K562 (cell line): ENCODE measurements around the gene NMNAT1. TPM values are rescaled to one million over a fixed set of nuclear protein-coding genes. Genes with fewer than 3 reads are reported as not detected.
A peak's percentile ranks its signal among the peaks of the same experiment; 100 is the strongest.

Source experiments
- ATAC-seq: fragments of 200-7000 bp; cut with Tn5 transposase; 3 replicates; pipeline ENCODE4 v1.9.1; 2020; ENCODE audit warnings: moderate library complexity
- BruUV-seq: library from RNA; stranded (reverse); fragments of 400-500 nt; replicated peaks from 2 replicates; lab custom pipeline; 2021; lab: Mats Ljungman, UMichigan
- CTCF ChIA-PET: fragments of 300-600 bp; formaldehyde crosslinking; extraction: SDS; loops from one replicate; lab custom pipeline; 2021; ENCODE audit warnings: low intra/inter-chr PET ratio; lab: Yijun Ruan, JAX
- POLR2A ChIA-PET: fragments of 300-600, 350-650 bp; sonication (Branson Sonifier 250); formaldehyde crosslinking; extraction: SDS; loops from one replicate; lab custom pipeline; 2021; ENCODE audit warnings: antibody characterized with exemption, inconsistent platforms; lab: Yijun Ruan, JAX
- DNase-seq, 4 experiments: peaks; one replicate each; pipeline versions ENCODE4 v3.0.0 to v3.0.0-alpha.2; 2011 to 2018; ENCODE audit warnings: low spot score in 3 of 4, mixed read lengths in 3 of 4; ENCODE audit errors: extremely low read depth in 1 of 4
- FAIRE-seq: peaks from 2 replicates; lab custom pipeline; 2011; peaks lifted over from hg19 to GRCh38; lab: Jason Lieb, UNC
- H2AFZ ChIP-seq: 2 replicates; pipeline ENCODE4 v1.6.0; 2011; ENCODE audit warnings: low read depth, low read length, control low read depth, inconsistent platforms
- H3K27ac ChIP-seq: fragments of 200-600 bp; 3 replicates; pipeline ENCODE4 v1.8.0; 2011; ENCODE audit warnings: low read depth, mild to moderate bottlenecking, control low read depth, inconsistent platforms, low read length, moderate library complexity, mixed read lengths; ENCODE audit errors: extremely low read depth
- H3K27me3 ChIP-seq, 2 experiments: fragments of 300-600 bp in 1 of 2; 2 replicates in 1 of 2; 3 replicates in 1 of 2; pipeline versions ENCODE4 v1.6.0 to v1.8.0; 2011; ENCODE audit warnings: inconsistent platforms in 2 of 2, low read length in 2 of 2, mild to moderate bottlenecking in 1 of 2, mixed read lengths in 1 of 2, moderate library complexity in 1 of 2; ENCODE audit not compliant: control insufficient read depth in 2 of 2, insufficient read depth in 2 of 2
- H3K36me3 ChIP-seq: fragments of 300-600 bp; 3 replicates; pipeline ENCODE4 v1.8.0; 2011; ENCODE audit warnings: mild to moderate bottlenecking, low read length, inconsistent platforms; ENCODE audit not compliant: control insufficient read depth, insufficient read depth
- H3K4me1 ChIP-seq, 2 experiments: fragments of 200-600 bp in 1 of 2; replicated peaks in 1 of 2; 2 replicates in 1 of 2; 3 replicates in 1 of 2; pipeline versions ENCODE4 v1.5.1 to v1.8.0; 2011; ENCODE audit warnings: inconsistent platforms in 2 of 2, low read length in 2 of 2, mild to moderate bottlenecking in 1 of 2, mixed read lengths in 1 of 2, moderate library complexity in 1 of 2; ENCODE audit not compliant: control insufficient read depth in 2 of 2, insufficient read depth in 2 of 2
- H3K4me2 ChIP-seq: 2 replicates; pipeline ENCODE4 v1.6.1; 2011; ENCODE audit warnings: low read length, control low read depth, inconsistent platforms, mixed read lengths; ENCODE audit not compliant: insufficient read depth
- H3K4me3 ChIP-seq: fragments of 200-600 bp; sonication (generic), shearing (Covaris generic); 2 replicates; pipeline ENCODE4 v1.5.1; 2016; ENCODE audit warnings: control low read depth, inconsistent platforms
- H3K79me2 ChIP-seq: fragments of 200-600 bp; 3 replicates; pipeline ENCODE4 v1.8.0; 2011; ENCODE audit warnings: low read length, inconsistent platforms; ENCODE audit not compliant: control insufficient read depth, insufficient read depth
- H3K9ac ChIP-seq, 2 experiments: 2 replicates each; pipeline versions ENCODE4 v1.6.0 to v1.6.1; 2011; ENCODE audit warnings: low read depth in 2 of 2, low read length in 2 of 2, control low read depth in 1 of 2, inconsistent platforms in 1 of 2, mild to moderate bottlenecking in 1 of 2, mixed read lengths in 1 of 2; ENCODE audit not compliant: insufficient read depth in 1 of 2
- H3K9me1 ChIP-seq: one replicate; pipeline ENCODE4 v1.6.0; 2011; ENCODE audit warnings: inconsistent platforms, mild to moderate bottlenecking, low read length, moderate library complexity; ENCODE audit not compliant: control insufficient read depth, insufficient read depth
- H3K9me3 ChIP-seq: replicated peaks from 2 replicates; pipeline ENCODE4 v1.5.1; 2011; ENCODE audit warnings: low read depth, low read length, inconsistent platforms; ENCODE audit not compliant: control insufficient read depth, insufficient read depth
- H4K20me1 ChIP-seq: replicated peaks from 2 replicates; pipeline ENCODE4 v1.6.1; 2011; ENCODE audit warnings: low read length, inconsistent platforms, mixed read lengths; ENCODE audit not compliant: control insufficient read depth, insufficient read depth
- HBP1 ChIP-seq: fragments of 450-650 bp; formaldehyde crosslinking; IDR thresholded peaks from 2 replicates; pipeline ENCODE4 v1.4.0; 2022; ENCODE audit warnings: missing genetic modification characterization
- HNRNPK ChIP-seq: fragments of 200-400 bp; formaldehyde crosslinking; IDR thresholded peaks from one replicate; pipeline ENCODE4 v1.6.1; 2018; ENCODE audit warnings: mild to moderate bottlenecking, low read depth, low read length; ENCODE audit not compliant: poor library complexity, severe bottlenecking
- IFI16 ChIP-seq: fragments of 250-450 bp; sonication (Bioruptor Pico); IDR thresholded peaks from 2 replicates; pipeline ENCODE4 v2.1.2; 2022; ENCODE audit warnings: mild to moderate bottlenecking, inconsistent platforms
- MAX ChIP-seq: sonication (generic); formaldehyde crosslinking; IDR thresholded peaks from 2 replicates; pipeline ENCODE4 v1.9.0; 2022; ENCODE audit warnings: mild to moderate bottlenecking, missing genetic modification reagents
- MEIS2 ChIP-seq: fragments of 450-650 bp; IDR thresholded peaks from 2 replicates; pipeline ENCODE4 v1.6.1; 2014; ENCODE audit warnings: mild to moderate bottlenecking; ENCODE audit not compliant: partially characterized antibody
- MNT ChIP-seq, 2 experiments: fragments of 450-650 bp; conservative IDR thresholded peaks; 2 replicates each; pipeline ENCODE4 v1.6.1; 2017; ENCODE audit warnings: mild to moderate bottlenecking in 2 of 2, moderate library complexity in 2 of 2
- NRF1 ChIP-seq, 2 experiments: fragments of 450-650 bp; IDR thresholded peaks in 1 of 2; conservative IDR thresholded peaks in 1 of 2; 2 replicates each; pipeline ENCODE4 v1.6.1; 2014; ENCODE audit warnings: mild to moderate bottlenecking in 2 of 2
- SAP30 ChIP-seq: fragments of 200-600 bp; sonication (generic); IDR thresholded peaks from 2 replicates; pipeline ENCODE4 v1.6.1; 2012; ENCODE audit warnings: borderline replicate concordance, low read depth, mild to moderate bottlenecking, moderate library complexity, low read length, control low read depth, inconsistent platforms; ENCODE audit not compliant: insufficient read depth, poor library complexity, severe bottlenecking
- SIN3A ChIP-seq, 2 experiments: fragments of 150-350 bp in 1 of 2; IDR thresholded peaks; 2 replicates each; pipeline ENCODE4 v1.6.1; 2011 to 2016; ENCODE audit warnings: borderline replicate concordance in 2 of 2, low read depth in 2 of 2, low read length in 2 of 2, mild to moderate bottlenecking in 2 of 2, moderate library complexity in 2 of 2; ENCODE audit not compliant: control insufficient read depth in 1 of 2
- ZFP36 ChIP-seq: fragments of 150-350 bp; IDR thresholded peaks from 2 replicates; pipeline ENCODE4 v1.6.1; 2018; ENCODE audit warnings: low read length, low read depth; ENCODE audit not compliant: partially characterized antibody
- ZNF445 ChIP-seq: fragments of 250-450 bp; sonication (Bioruptor Pico); IDR thresholded peaks from 2 replicates; pipeline ENCODE4 v1.4.0; 2020; ENCODE audit warnings: low read depth, mild to moderate bottlenecking, moderate library complexity
- ZNF57 ChIP-seq: fragments of 450-650 bp; formaldehyde crosslinking; IDR thresholded peaks from 2 replicates; pipeline ENCODE4 v1.4.0; 2020; ENCODE audit warnings: mild to moderate bottlenecking, moderate library complexity
- WGBS: fragments of 100-300 bp; shearing (Covaris generic); methylation state at CpG from one replicate; pipeline ENCODE4 v1.1.6; 2016; ENCODE audit warnings: low coverage, mixed read lengths; ENCODE audit not compliant: insufficient coverage; ENCODE audit errors: missing lambda C conversion rate; 5-methylcytosine and 5-hydroxymethylcytosine counted together
- in situ Hi-C: fragments of 300-500 bp; cut with MboI; formaldehyde crosslinking; loops from 4 replicates; pipeline ENCODE4 v1.15.0; 2018; ENCODE audit warnings: inconsistent platforms, mixed read lengths
- intact Hi-C: fragments of 100-400 bp; cut with micrococcal nuclease; formaldehyde crosslinking; loops from 2 replicates; pipeline ENCODE4 v1.14.2; 2022
- polyA plus RNA-seq, 8 experiments: library from polyadenylated mRNA; depleted of rRNA in 4 of 8; stranded (reverse) in 5 of 8; unstranded in 3 of 8; fragments of >200 nt; fragmentation: Nextera tagmentation in 2 of 8; fragmentation: Illumina TruSeq in 1 of 8; extraction: Ambion mirVana in 2 of 8; extraction: Trizol in 1 of 8; gene quantifications; 2 replicates each; pipeline versions ENCODE4 v1.2.1 to v1.2.3, GENCODE V29; 2011 to 2014; ENCODE audit warnings: inconsistent platforms in 1 of 8, missing spikeins in 1 of 8
- total RNA-seq, 7 experiments: library from RNA; depleted of rRNA in 6 of 7; stranded (reverse); fragments of >200 nt in 6 of 7; fragmentation: Illumina TruSeq in 2 of 7; extraction: Trizol in 2 of 7; gene quantifications; 2 replicates each; pipeline versions ENCODE4 v1.2.1 to v1.2.3, GENCODE V29; 2011 to 2021; ENCODE audit warnings: low replicate concordance in 1 of 7

NMNAT1 gene
- total and polyA plus RNA-seq, 9 of the 15 experiments (the other 6 are each of a cell fraction or from before 2014, with no cell fraction given), result 5.1 to 14.6 (median 12.1) TPM

GRCh38 chr1:9900142-9901043, 42.9 kb upstream of the NMNAT1 start (continued):
- TF ChIP-seq ZNF57 (CRISPR knock-in tag) (no peak), MAX (peak; percentile 44; the same call in 1 of the 2 replicates), MEIS2 (peak; percentile 39), IFI16 (no peak), ZNF445 (CRISPR knock-in tag) (no peak)

GRCh38 chr1:9901148-9902059, 41.9 kb upstream of the NMNAT1 start:
- in situ Hi-C loops, result no loop called here
- 14% methylated on average over 9 of the region's 9 CpGs for WGBS
- Histone ChIP-seq H4K20me1 (peaks cover 7% of the 10 kb centered on the region; the same call in 1 of the 2 replicates), H2AFZ (no peak overlapping the region), H3K79me2 (0 out of 3 replicates have a peak, but pooled peaks cover 2% of the 10 kb centered on the region), H3K9me3 (no peaks in the 10 kb centered on the region), H3K4me1 (peaks cover 19 to 28% of the 10 kb centered on the region in 2 experiments; a peak in 4 of 5 replicates), H3K4me2 (peak overlapping the region; percentile 17; the same call in 1 of the 2 replicates), H3K27me3 (no peaks in the 10 kb centered on the region), H3K27ac (no peak overlapping the region), H3K36me3 (no peaks in the 10 kb centered on the region), H3K9me1 (peaks cover 3% of the 10 kb centered on the region), H3K4me3 (no peak overlapping the region), H3K9ac (peak overlapping the region in 1 of 2 experiments; percentile 65; a peak in 2 of 4 replicates)
- peak; percentile 90 for ATAC-seq
- ChIA-PET CTCF (no interaction called here), POLR2A (interaction anchor here (0.6 to 2.0 kb wide), 13 partner anchors 9 to 1034 kb away, joined by 3 to 6 read pairs (median 3); partner anchors contain the start of gene CTNNBIP1)
- no TSS peak for BruUV-seq
- DNase-seq, result peak in 3 of 4 experiments; percentile 48 to 71 (median 53)
- FAIRE-seq, result peak; percentile 57
- intact Hi-C loops, result no loop called here
- TF ChIP-seq HBP1 (no peak), NRF1 (conservative IDR thresholded peaks at IDR 0.05 in 1 of 2, IDR thresholded peaks at IDR 0.05 in 1 of 2) (peak in 1 of 2 experiments; percentile 32; a peak in 1 of 4 replicates), ZFP36 (peak; percentile 56), MEIS2 (peak; percentile 14), HNRNPK (no peak), SIN3A (IDR thresholded peaks at IDR 0.05; ENCODE audit: borderline replicate concordance in 2 of 2, control insufficient read depth in 1 of 2, low read depth in 2 of 2, low read length in 2 of 2) (peak; percentile 31 to 67; a peak in 2 of 4 replicates), MNT (conservative IDR thresholded peaks at IDR 0.05) (0 out of 4 replicates have a peak, but pooled peaks of 1 of the 2 experiments have one; percentile 29), SAP30 (no peak)
